ENCODE results near the gene CYYR1. TPM values are rescaled to one million over a fixed set of nuclear protein-coding genes. Genes with fewer than 3 reads are reported as not detected.

Gene CYYR1
- total RNA-seq, 1 donor from 2014 or later, result not detected

GRCh38 chr21:26471099-26471471, 102.0 kb downstream of the CYYR1 start:
- ChIA-PET POLR2A (no interaction called here), CTCF (no interaction called here)
- no peak overlapping the region for H3K4me3 Mint-ChIP-seq
- no peak for TF ChIP-seq CTCF (IDR thresholded peaks at IDR 0.05)
- no peaks in the 10 kb centered on the region for H3K9me3 Mint-ChIP-seq
- intact Hi-C loops (cut with micrococcal nuclease), result no loop called here
- ATAC-seq (ENCODE audit: low read depth), result no peak
- no peaks in the 10 kb centered on the region for H3K27me3 Mint-ChIP-seq
- H3K36me3 Mint-ChIP-seq (ENCODE audit: low read depth), result no peaks in the 10 kb centered on the region
- no peaks in the 10 kb centered on the region for H3K4me1 Mint-ChIP-seq
- DNase-seq, result no peak
- no peak overlapping the region for H3K27ac Mint-ChIP-seq

GRCh38 chr21:26470351-26471098, 102.6 kb downstream of the CYYR1 start:
- Mint-ChIP-seq H3K9me3 (no peaks in the 10 kb centered on the region), H3K4me3 (no peak overlapping the region), H3K27me3 (no peaks in the 10 kb centered on the region), H3K4me1 (no peaks in the 10 kb centered on the region), H3K27ac (no peak overlapping the region), H3K36me3 (ENCODE audit: low read depth) (no peaks in the 10 kb centered on the region)
- intact Hi-C loops (cut with micrococcal nuclease), result no loop called here
- ChIA-PET POLR2A (no interaction called here), CTCF (no interaction called here)
- ATAC-seq (ENCODE audit: low read depth) (no peak), DNase-seq (no peak)
- no peak for TF ChIP-seq CTCF (IDR thresholded peaks at IDR 0.05)

GRCh38 chr21:26469789-26470188, 103.3 kb downstream of the CYYR1 start:
- no peaks in the 10 kb centered on the region for H3K9me3 Mint-ChIP-seq
- no peak for ATAC-seq (ENCODE audit: low read depth)
- no peak for TF ChIP-seq CTCF (IDR thresholded peaks at IDR 0.05)
- no peak overlapping the region for H3K27ac Mint-ChIP-seq
- no peaks in the 10 kb centered on the region for H3K36me3 Mint-ChIP-seq (ENCODE audit: low read depth)
- CTCF ChIA-PET, result no interaction called here
- no peaks in the 10 kb centered on the region for H3K27me3 Mint-ChIP-seq
- intact Hi-C loops (cut with micrococcal nuclease), result no loop called here
- POLR2A ChIA-PET, result no interaction called here
- no peak for DNase-seq
- no peaks in the 10 kb centered on the region for H3K4me1 Mint-ChIP-seq
- no peak overlapping the region for H3K4me3 Mint-ChIP-seq

GRCh38 chr21:26465916-26466315, 107.2 kb downstream of the CYYR1 start:
- no peaks in the 10 kb centered on the region for H3K4me1 Mint-ChIP-seq
- no peak for DNase-seq
- H3K36me3 Mint-ChIP-seq (ENCODE audit: low read depth), result no peaks in the 10 kb centered on the region
- no peaks in the 10 kb centered on the region for H3K9me3 Mint-ChIP-seq
- no peak for TF ChIP-seq CTCF (IDR thresholded peaks at IDR 0.05)
- ChIA-PET POLR2A (no interaction called here), CTCF (no interaction called here)
- intact Hi-C loops (cut with micrococcal nuclease), result no loop called here
- no peak overlapping the region for H3K27ac Mint-ChIP-seq
- H3K27me3 Mint-ChIP-seq, result no peaks in the 10 kb centered on the region
- ATAC-seq (ENCODE audit: low read depth), result no peak
- no peak overlapping the region for H3K4me3 Mint-ChIP-seq

- ChIA-PET CTCF (no interaction called here), POLR2A (no interaction called here)
- H3K36me3 Mint-ChIP-seq (ENCODE audit: low read depth), result no peaks in the 10 kb centered on the region
- H3K4me1 Mint-ChIP-seq, result no peaks in the 10 kb centered on the region
- TF ChIP-seq CTCF (IDR thresholded peaks at IDR 0.05), result no peak
- H3K27me3 Mint-ChIP-seq, result no peaks in the 10 kb centered on the region
- ATAC-seq (ENCODE audit: low read depth) (no peak), DNase-seq (no peak)
- intact Hi-C loops (cut with micrococcal nuclease), result no loop called here
- H3K4me3 Mint-ChIP-seq, result no peak overlapping the region
- H3K9me3 Mint-ChIP-seq, result peaks cover 5% of the 10 kb centered on the region
- H3K27ac Mint-ChIP-seq, result no peak overlapping the region
Observed at GRCh38 chr21:26461500-26461899, 111.6 kb downstream of the CYYR1 start.

Measured in activated B cell treated with CpG ODN at 0.5 μM for 24 hours (primary cell).